ENCODE measurements around the gene KHDRBS2.

KHDRBS2 gene

DNA sequence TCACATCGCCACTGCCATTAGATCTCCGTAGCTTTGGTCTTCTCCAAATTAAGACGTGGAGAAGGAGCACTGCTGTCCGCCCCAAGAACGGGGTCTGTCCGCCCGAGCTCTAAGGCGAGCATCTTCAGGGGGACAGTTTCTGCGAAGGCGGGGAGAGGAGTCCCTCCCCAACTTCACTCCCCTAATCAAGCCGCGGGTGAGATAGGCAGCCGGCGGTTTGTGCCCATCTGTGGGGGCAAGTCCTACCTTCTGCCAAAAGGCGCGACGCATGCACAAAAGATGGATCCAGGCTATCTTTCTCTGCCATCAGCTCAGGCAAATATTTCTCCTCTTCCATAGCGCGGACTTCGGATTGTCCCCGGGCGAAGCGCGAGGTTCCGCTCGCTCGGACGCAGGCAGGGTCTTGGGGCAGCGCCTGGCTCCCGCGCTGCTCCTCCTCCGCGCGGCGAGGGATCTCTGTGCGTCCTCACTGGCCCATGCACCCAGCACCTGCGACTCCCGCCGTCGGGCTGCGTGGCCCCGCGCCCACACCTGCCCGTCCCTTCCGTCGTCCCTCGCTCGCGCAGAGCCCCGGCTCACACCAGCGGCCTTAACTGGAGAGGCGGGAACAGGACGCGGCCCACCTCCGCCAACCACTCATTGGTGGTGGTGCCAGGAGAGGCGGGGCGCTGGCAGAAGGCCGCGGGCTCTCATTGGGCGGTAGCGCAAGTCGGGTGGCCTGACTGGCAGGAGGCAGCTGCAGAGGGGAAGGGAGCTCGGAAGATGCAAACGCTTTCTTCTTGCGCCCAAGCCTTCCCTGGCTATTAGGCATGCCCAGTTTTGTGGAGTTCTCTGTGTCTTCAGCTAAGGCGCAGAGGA, at the start of gene KHDRBS2:
KHDRBS2 (minus strand) TSS at position 614 of the 858 bp plus-strand sequence.
- DNase-seq (ENCODE audit: low read depth in 2 of 2, low spot score in 1 of 2), result no peak

DNA sequence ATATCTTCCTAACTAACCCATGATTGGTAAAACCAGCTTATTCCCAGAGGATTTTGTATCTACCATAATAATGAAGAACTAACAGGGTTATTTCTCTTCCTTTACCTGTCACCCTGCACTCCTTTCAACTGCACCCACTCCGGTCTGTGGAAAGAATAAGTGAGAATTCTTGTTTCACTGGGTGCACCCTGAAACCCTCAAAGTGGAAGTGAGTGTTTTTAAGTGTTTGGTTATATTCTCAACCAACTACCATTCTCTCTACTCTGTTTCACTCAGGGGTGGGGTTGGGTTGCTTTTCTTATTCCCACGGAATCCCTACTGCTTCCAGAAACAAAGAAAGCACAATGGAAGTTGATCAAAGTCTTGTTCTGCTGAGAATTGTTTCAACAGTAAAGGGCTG, 42.6 kb upstream of the KHDRBS2 start:
- DNase-seq (ENCODE audit: low read depth in 2 of 2, low spot score in 1 of 2), result no peak

DNA sequence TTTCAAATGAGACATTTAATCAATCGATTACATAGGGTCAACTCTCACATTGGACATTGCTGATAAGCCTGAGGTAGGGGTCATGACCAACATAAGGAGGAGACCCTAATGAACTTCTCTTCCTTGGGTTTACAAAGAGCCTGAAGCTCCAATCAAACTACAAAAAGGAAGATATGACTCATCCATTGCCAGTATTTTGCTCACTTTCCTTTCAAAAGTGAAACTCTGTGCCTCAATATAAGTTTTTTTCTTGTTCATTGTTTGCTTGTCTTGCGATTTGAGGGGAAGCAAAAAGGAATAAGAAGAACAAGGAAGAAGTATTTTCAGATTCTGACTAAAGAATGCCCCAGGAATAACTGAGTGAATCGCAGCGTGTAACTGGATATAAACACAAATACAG, 38.8 kb upstream of the KHDRBS2 start:
- no peak for DNase-seq (ENCODE audit: low read depth in 2 of 2, low spot score in 1 of 2)

DNA sequence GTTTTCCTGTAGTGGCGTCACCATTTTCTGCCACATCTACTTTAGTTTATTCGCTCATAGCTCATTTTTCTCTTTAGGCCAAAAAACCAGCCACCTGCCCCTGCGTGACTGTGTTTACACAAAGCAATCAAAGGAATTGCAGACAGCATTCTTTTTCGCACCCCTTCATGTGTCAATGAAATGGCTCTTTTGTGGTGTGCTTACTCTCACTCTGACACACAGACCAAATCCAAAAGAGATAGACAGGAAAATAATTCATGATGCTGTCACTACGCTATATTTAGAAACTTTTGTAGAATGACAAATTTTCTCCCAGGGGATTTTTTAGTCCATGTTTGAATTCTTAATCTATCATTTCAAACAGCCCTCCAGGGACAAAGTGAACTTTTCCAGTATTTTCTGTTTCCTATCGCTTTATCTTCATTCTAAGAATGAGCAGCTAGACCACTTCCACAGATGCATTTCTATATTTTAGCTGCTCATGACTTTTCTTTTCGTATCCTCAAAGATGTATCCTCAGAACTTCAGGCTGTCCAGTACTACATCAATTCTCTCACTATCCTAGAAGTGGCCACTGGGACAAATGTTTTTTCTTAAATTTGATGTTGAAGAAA, 37.9 kb upstream of the KHDRBS2 start:
- DNase-seq (ENCODE audit: low read depth in 2 of 2, low spot score in 1 of 2), result no peak

DNA sequence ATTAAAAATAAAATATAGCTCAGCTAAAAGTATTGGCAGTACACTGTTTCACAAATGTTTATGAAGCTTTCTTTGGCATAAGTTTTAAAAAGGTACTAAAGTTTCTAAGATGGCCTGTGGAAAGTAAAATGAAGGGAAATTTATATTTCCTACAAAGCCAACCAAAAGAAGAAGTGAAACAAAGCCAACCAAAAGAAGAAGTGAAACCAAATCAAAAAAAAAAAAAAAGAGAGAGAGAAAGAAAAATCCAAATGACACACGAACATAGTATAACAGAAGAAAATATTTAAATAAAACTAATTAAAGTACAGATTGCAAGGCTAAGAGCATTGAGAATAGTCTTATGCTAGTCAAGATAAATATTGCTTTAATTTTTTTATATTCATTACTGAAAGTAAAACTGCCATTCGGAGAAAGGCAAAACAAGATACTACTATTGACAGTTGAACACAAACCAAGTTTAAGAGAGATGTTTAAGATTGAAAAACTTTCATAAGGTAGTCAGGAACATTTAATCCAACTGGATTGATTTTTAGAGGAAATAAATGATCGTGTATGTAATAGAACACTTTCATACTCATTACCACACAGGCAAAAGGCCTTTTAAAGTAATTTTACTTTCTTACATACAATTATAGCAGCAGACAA, 12.8 kb upstream of the KHDRBS2 start:
- no peak for DNase-seq (ENCODE audit: low read depth in 2 of 2, low spot score in 1 of 2)

DNA sequence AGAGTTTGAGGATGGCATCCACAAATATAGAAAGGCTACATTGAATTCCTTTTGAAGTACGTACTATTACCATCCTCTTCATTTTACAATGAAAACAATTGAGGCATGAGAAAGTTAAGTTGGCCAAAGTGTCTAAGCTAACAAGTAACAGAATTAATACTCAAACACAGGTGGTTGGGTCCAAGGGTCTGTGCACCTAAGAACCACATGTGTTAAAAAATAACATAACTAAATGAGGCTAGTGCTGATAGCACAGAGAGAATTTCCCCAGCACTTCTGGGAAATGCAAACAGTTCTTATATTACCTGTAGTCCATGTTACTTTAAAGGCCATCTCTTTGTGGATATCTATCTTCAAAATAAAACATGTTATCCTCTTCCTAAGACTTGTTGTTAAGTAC, 10.5 kb upstream of the KHDRBS2 start:
- DNase-seq (ENCODE audit: low read depth in 2 of 2, low spot score in 1 of 2), result no peak

DNA sequence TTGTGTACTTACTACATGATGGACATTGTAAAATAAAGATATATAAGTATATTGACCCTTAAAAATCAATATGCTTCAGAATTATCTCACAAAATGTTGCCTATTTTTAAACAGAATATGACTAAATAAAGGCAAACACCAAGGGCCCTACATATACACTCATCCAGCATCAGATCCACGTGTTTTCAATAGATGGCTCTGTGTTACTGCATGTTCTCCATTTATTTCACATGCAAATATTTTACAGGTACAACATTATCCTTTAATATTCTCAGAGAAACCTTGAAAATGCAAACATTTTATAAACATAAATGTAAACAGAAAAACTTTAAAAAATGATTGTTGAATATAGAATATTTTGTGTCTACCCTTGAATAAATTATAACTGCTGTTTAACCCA, 2.9 kb upstream of the KHDRBS2 start:
- DNase-seq (ENCODE audit: low read depth in 2 of 2, low spot score in 1 of 2), result no peak

DNA sequence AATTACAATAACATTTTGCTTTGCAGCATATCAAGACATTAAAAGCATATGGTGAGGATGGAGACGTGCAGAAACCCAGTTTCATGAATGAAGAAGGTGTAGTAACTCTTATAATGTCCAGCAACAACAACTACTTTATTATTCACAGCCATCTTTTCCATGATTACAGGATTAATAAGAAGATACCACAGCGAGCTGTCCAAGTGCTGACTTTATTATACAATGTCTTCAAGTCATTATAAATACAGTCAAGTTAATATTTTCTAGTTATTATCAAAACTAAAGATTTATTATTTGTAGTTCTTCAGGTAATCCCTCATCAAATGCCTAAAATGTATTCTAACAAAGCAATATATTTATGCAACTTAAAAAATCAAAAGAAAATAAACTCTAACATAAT, 2.5 kb upstream of the KHDRBS2 start:
- DNase-seq (ENCODE audit: low read depth in 2 of 2, low spot score in 1 of 2), result no peak

DNA sequence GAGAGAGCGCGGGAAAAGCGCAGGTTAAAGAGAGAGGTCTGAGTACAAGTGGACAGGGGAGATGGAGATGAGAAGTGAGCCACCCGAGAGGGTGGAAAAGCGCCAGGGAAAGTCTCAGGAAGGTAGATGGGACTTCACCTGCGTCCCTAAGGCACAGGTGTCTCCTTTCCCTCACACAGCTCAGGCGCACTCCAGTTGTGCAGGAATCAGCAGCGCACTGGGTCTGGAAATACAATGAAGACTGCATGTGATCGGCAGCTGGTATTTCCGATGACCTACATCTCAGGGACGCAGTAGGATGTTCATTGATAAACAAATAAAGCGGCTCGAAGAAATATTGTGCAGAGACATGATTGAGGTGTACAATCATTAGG, 432 bp upstream of the KHDRBS2 start:
- DNase-seq (ENCODE audit: low read depth in 2 of 2, low spot score in 1 of 2), result no peak

DNA sequence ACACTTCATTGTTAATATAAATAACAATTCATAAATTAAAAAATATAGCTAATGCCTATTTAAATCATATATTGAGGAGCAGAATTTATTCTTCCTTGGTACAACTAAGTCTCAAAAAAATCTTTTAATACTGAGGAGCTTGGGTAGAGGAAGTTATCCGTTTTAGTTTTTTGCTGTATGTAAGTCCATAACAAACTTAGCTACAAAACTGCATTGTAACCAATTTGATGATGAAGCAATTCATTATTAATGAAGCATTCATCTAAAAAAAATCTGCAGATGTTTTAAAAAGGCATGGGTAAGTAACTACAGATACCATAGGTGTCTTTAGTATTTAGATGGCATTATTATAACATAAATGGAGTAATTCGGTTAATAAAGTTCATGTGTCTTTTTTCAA, 1.3 kb downstream of the KHDRBS2 start:
- no peak for DNase-seq (ENCODE audit: low read depth in 2 of 2, low spot score in 1 of 2)

DNA sequence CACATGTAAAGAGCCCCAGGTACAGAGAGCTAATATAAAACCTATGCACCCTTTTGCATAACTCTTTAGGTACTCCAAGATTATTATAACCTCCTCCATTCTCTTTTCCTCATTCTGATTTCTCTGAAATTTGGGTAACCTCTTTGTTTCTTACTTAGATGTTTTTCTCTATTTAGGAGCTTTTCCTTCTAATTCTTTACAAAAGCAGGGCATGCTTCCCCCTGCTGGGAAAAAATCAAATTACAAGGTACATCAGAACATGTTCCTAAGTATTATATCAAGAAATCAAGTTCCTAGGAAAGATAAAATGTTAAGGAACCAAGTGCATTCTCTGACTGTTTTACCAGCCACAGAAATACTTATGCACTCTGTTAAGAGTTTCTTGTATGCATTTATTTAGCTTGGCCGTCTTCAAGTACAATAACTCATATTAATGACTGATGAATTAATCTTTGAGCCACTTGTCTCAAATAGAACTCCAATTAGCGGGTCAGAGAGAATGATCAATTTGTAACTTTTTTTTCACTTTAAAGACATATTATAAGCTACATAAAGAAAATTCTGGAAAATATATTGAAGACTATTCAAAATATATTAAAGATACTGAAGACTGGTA, 2.1 kb downstream of the KHDRBS2 start:
- DNase-seq (ENCODE audit: low read depth in 2 of 2, low spot score in 1 of 2), result no peak

DNA sequence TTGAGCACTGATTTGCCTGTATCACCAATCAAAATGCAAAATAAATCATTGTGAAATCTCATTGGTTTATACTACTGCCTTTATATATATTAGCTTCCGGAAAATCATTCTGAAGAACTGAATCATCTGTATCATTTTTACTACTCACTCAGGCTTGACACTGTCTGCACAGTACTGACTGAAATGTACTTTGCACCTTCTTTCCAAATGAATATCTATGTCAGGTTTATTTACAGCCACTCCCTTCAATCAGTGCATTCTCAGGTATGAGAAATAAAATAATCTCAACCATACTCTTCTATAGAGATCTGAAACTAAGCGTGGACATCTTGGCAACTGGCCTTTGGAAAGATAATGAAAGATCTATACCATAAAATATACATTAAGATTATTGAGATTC, 2.7 kb downstream of the KHDRBS2 start:
- no peak for DNase-seq (ENCODE audit: low read depth in 2 of 2, low spot score in 1 of 2)

DNA sequence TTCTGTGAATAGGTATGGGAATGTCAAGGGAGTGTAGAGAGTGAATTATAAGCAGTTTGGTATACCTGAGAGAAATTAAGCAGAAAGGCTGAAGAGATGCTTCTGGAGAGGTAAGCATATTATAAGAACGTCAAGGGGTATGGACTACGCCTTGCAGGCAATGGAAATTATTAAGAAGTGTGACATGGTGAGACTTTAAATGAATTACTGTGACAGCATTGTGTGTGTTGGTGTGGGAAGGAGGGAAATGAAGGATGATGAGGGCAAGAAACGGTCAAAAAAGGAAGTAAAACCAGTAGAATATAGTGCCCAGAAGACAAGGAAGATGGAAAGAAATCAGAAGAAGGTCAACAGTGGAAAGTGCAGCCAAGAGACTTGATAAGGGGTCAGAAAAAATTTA, 5.9 kb downstream of the KHDRBS2 start:
- DNase-seq (ENCODE audit: low read depth in 2 of 2, low spot score in 1 of 2), result no peak

DNA sequence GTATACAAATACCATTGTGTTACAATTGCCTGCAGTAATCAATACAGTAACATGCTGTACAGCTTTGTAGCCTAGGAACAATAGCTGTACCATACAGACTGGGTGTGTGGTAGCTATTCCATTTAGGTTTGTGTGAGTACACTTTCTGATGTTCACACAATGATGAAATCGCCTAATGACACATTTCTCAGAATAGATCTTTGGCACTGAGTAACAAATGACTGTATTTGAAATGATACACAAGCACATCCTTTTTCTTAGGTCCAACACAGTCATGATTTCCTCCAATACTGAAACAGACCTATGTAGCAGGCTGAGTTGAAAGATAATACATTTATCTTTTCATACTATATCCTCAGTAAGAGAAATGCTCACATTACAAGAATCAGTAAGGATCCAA, 13.9 kb downstream of the KHDRBS2 start:
- no peak for DNase-seq (ENCODE audit: low read depth in 2 of 2, low spot score in 1 of 2)

DNA sequence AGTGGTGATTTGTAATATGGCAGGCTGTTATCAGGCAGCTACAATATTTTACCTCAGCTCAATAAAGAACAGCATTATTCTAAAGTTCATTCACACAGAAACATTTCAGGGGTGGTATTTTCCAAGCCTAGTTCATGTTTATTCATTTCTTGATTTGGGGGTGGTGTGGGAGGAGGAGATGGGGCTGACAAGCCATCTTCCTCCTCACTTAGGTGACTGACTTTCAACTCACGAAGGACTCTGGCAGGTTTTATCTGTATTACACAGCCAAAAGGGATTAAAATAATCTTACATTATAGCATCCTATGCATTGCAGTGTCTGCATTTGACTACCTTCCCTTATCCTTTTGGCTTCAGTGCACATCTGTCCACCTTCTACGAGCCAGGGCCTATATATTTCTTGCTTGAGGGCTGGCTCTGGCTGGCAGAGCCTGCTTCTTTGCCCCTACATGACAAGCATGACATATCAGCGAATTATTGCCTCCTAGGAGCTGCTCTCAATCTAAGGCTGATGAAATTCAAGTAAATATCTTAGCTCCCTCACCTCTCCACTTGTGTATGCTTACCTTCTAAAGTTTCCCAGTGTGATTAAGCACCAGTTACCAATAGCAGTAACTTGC, 20.0 kb downstream of the KHDRBS2 start:
- no peak for DNase-seq (ENCODE audit: low read depth in 2 of 2, low spot score in 1 of 2)

DNA sequence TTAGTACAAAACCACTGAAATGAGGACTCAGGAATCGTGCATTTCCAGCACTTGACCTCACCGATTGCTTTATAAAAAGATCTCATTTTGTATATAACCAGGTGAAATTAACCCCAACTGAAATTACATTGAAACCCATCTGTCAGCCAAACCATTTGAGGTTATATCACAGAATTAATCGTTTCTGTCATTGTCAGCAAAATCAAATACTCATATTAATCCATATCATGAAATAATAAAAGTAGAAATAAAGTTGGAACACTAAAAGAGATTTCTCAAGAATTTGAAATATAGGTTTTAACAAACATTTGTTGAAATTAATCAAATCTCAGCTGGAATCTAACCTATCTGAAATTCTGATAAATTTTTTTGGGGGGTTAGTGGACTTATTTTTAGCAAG, 23.7 kb downstream of the KHDRBS2 start:
- DNase-seq (ENCODE audit: low read depth in 2 of 2, low spot score in 1 of 2), result no peak

DNA sequence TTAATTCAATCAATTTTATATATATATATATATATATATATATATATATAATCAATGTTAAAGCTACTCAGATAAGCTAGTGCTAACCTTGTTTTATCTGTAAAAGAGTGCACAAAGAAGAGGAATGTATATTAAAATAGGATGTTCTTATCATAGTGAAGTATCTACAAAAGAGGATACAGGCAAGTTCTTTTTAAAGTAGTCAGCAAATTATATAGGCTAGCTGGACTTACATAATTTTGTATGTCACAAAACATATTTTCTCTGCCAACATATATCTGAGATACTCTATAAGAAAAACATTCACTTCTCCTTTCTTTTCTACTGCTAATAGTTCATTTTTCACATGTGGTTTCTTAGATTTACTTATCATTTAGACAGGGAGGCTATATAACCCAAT, 39.9 kb downstream of the KHDRBS2 start:
- DNase-seq (ENCODE audit: low read depth in 2 of 2, low spot score in 1 of 2), result no peak

DNA sequence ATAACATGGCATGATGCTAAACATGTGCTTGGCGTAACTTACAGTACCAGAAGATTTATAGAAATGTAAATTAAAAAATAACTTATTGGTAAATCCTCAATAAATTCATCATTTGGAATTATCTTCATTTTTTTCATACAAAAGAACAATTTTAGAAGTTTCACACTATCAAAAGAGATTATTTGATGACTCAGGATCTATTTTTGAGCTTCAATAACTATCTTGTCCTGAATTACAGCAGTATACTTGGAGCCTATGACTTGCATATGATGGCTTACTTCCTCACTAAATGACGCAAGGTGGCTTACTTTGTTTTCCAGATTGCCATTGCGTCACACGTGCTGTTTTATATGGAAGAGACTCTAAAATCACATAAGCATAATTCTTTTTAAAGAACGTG, 49.2 kb downstream of the KHDRBS2 start:
- DNase-seq (ENCODE audit: low read depth in 2 of 2, low spot score in 1 of 2), result no peak

DNA sequence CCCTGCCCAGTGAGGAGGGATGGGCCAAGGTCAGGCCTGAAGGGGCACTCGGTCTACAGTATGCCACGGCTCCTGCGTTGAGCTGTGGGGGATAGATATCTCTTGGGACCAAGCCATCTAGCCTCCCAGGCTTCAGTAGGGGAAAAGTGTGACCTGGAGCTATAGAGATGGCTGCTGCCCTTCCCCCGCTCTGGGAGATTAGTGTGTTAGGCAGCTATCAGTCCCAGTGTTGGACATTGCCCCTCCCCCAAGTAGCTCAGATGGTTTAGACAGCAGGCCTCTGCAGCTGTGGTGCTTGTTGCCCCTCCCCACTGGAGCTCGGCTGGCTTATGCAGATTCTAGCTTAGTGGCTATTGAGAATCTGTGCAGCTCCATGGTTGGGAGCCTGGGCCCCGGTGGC, 56.8 kb downstream of the KHDRBS2 start:
- DNase-seq (ENCODE audit: low read depth in 2 of 2, low spot score in 1 of 2), result no peak

DNA sequence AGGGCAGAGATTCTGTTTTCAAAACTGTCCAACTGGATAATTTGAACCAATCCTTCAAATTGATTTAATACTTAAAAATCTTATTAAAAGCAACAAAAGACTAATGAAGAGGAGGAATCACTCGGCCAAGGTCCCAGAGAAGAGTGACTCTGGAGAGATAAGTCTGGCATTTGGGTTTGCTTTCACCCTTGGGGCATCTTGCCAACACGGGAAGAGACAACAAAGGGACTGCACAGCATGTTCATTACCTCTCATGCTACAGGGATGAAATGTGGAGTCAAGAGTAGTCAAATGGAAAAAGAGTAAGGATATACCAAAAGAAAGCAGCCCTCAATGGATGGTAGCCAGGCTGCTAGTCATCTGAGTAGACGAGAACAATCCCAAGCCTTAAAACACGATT, 68.2 kb downstream of the KHDRBS2 start:
- DNase-seq (ENCODE audit: low read depth in 2 of 2, low spot score in 1 of 2), result no peak

DNA sequence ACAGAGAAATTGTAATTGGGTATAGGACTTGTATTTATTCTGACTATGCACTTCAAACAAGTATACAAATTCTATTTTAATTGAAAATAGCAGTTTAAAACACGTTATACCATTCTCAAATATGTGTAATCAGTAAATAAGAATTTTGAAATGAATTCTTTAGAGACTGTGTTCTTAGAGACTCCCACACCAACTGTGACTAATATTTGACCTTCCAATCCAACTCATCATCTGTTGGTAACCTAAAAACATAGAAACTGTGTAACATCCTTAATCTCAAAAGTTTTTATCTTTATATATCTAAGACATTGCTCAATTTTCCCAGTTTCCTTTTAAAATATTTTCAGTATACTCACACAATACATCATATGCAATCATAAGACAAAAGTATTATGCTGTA, 83.9 kb downstream of the KHDRBS2 start:
- DNase-seq (ENCODE audit: low read depth in 2 of 2, low spot score in 1 of 2), result no peak

DNA sequence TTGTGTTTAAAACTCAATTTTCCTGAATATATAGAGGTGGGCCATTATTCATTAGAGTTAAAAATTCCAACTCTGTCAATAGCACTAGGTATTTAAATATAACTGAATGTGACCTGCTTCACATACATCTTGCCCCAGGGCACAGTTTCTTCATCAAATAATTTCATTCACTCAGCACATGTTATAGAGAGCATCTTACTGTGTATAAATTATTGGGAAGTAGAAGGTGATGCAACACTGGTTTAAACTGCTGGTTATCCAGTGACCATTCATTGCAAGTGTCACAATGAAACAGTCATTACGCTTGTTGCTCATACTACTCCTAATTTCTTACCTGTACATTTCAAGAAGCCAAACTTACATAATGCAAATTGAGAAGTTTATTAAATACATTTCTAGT, 93.4 kb downstream of the KHDRBS2 start:
- DNase-seq (ENCODE audit: low read depth in 2 of 2, low spot score in 1 of 2), result no peak
